ENCODE measurements around the gene OR4F6.

DNA sequence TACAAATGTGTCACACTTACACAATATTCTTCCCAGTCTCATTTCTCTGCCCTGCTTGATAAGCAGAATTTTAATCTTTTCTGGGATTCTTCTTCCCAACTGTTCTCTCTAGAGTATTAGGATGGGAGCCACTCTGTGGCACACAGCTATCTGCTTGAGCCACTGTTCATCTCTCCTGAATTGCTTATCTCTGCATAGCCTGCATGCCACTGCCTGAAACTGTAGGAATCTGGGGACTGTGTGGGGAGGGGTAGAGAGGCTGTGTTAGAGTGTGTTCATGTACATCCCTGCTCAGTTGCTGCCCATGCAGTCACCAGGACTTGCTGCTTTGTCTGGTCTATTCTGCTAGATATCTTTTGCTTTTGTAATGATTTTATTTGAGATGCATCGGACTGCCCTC is 2.3 kb upstream of the OR4F6 start:
- TF ChIP-seq POLR2A (IDR thresholded peaks at IDR 0.05), result no peak
- TF ChIP-seq EP300 (IDR thresholded peaks at IDR 0.05), result no peak
- TF ChIP-seq, protein P1, sequence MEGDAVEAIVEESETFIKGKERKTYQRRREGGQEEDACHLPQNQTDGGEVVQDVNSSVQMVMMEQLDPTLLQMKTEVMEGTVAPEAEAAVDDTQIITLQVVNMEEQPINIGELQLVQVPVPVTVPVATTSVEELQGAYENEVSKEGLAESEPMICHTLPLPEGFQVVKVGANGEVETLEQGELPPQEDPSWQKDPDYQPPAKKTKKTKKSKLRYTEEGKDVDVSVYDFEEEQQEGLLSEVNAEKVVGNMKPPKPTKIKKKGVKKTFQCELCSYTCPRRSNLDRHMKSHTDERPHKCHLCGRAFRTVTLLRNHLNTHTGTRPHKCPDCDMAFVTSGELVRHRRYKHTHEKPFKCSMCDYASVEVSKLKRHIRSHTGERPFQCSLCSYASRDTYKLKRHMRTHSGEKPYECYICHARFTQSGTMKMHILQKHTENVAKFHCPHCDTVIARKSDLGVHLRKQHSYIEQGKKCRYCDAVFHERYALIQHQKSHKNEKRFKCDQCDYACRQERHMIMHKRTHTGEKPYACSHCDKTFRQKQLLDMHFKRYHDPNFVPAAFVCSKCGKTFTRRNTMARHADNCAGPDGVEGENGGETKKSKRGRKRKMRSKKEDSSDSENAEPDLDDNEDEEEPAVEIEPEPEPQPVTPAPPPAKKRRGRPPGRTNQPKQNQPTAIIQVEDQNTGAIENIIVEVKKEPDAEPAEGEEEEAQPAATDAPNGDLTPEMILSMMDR (IDR thresholded peaks at IDR 0.05), result no peak
- no peak for TF ChIP-seq POLR2AphosphoS5 (IDR thresholded peaks at IDR 0.05)
